SKM-1 (cell line): ENCODE results near the gene OR10H2.
"Not testable (repeated sequence)": the region's sequence is repeated elsewhere in the genome, so short reads cannot be mapped to it uniquely, and the experiment has no call there.

ENCODE experiments used
- DNase-seq: peaks from one replicate; lab custom pipeline; 2025; ENCODE audit not compliant: unreplicated experiment; lab: John Stamatoyannopoulos, UW

The OR10H2 gene

DNA sequence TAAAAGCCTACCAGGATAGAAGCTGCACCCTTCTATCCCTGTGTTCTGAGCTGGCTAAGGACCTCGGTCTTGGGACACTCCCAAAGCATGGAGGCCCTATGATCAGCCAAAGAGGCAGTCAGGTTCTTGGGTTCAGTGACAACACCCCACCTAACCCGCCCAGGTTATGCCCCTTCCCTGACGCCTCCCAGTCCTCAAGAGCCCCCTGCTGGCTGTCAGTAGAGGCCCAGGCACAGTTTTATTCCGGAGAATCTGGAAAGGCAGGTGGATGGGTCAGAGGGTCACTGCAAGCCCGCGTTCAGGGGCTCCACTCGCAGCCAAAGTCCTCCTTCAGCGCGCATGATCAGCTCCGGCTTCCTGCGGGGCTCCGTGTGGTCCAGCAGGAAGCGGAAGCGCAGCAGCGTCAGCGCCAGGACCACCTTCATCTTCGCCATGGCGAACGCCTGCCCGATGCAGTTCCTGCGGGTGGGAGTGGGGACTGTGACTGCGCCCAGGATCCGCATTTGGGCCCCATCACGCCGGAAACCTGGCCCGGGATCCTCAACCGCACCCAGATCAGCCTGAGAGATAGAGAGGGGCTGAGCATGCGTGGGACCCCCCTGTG is 32.2 kb downstream of the OR10H2 start:
- DNase-seq: no peak

GRCh38 chr19:15769586-15769985 is 41.8 kb downstream of the OR10H2 start:
- DNase-seq: no peak

DNA sequence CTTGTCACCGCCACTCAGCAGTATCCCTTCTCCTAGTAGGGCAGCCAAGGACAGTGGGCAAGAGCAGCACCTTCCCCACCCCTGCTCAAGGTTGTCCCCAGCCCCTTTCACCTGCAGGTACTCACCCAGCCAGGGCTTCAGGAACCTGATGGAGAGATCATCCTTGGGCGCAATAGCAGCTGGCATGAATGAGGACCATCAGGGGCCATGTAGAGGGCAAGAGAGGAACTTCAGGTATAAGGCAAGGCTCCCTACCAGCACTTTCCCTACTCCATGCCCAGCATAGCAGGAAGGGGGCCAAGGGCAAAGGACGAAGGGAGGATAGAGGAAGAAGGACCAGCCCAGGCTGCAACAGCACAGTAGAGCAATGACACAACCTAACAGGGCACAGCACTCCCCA is 46.3 kb downstream of the OR10H2 start:
- DNase-seq: not testable (repeated sequence)

DNA sequence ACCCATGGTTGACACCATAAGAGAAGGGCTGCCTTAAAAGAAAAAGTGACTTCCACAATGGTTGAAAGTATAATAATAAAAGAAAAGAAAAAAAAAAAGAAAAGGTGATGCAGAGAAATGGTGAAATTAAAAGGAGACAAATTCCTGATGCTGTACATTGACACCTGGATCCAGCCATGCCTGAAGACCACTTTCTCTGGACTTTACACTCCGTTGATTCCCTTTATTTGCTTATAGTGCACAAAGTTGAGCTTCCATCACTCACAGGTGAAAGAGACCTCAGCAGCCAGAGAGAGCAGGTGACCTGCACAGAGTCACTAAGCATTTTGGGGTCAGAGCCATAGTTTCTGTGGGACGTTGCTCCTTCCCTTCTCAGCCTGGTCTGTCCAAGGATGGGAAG is 47.4 kb downstream of the OR10H2 start:
- DNase-seq: no peak

- DNase-seq: no peak
Measured at GRCh38 chr19:15776264-15776663, 48.4 kb downstream of the OR10H2 start.

DNA sequence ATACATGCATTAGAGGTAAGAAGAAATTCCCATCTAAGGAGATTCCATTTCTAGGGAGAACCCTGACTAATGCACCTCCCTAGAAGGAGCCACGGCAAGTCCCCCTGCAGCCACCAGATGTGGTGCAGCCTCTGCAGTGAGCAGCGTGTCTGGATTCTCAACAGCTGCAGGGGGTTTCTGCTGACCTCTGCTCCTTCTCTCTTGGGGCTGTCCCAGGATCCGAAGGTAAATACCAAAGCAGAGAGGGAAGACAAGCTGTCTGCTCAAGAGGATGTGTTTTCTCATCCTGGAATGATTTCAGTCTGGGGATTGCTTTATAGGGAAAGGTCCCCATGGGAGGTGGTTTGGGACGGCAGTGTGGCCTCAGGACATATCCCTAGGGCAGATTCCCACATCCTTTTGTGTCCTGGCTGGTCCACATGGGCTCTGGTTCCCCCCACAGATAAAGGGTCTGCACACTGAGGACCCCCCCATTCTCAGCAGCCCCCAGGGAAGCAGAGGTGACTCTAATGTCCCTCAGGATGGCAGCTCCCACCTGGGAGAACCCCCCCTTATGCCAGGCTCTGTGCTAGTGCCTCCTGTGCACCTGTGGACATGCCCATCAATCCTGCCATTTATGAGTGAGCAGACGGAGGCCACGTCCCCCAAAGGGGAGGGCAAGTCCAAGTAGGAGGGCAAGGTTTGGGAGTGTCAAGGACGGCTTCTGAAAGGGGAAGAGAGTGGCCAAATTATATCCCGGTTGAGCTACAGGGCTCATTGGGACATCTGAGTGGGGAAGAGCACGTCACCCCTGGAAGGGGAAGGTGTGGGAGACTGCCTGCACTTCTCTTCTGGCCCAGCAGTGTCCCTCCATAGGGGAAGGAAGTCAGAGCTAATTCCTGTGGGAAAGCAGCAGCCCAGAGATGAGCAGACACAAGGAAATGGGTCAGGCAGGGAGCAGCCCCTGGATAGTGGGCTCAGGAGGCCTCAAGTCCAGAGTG is 49.5 kb downstream of the OR10H2 start:
- DNase-seq: no peak
